ENCODE measurements around the gene ZNF319. TPM values are rescaled to one million over a fixed set of nuclear protein-coding genes. Genes with fewer than 3 reads are reported as not detected.

Gene ZNF319
- total RNA-seq, 4 donors from 2014 or later = 8.1 to 12.1 (median 8.6) TPM

DNA sequence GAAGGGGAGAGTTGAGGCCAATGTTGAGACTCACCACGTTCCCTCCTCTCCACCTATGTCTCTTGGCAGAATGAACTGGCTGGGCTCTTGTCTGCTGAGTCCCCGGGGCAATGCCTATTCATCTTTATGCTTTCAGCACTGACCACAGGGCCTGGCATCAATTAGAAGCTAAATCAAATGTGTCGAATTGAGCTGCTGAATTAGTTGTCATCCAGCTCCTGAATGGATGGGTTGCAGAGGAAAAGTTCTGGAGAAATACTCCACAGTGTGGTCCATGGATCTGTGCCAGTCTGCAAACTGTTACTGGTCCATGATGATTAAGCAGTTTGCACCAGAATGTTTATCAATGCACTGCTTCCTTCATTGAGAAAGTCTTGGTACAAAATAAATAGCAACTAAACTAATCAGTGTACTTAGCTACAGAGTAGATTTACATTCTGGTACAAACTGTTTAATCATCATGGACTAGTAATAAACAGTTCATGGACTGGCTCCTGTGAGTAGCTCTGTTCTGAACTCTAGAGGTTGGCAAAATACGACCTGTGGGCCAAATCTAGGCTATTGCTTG, 34.2 kb downstream of the ZNF319 start:
- 24 to 28% methylated on average over 4 of the region's 4 CpGs for WGBS, 2 donors
- H3K4me3 ChIP-seq (ENCODE audit: low read depth, poor library complexity, severe bottlenecking) = no peak overlapping the region
- intact Hi-C loops (cut with DNase I; ENCODE audit: low total_unique reads) = no loop called here
- DNase-seq (ENCODE audit: low spot score in 2 of 2) = no peak
- no peak for TF ChIP-seq POLR2A (IDR thresholded peaks at IDR 0.05)

GRCh38 chr16:57964157-57964700, 36.2 kb downstream of the ZNF319 start:
- intact Hi-C loops (cut with DNase I; ENCODE audit: low total_unique reads) = no loop called here
- no peak for DNase-seq (ENCODE audit: low spot score in 2 of 2)
- TF ChIP-seq POLR2A (IDR thresholded peaks at IDR 0.05) (no peak), CTCF (IDR thresholded peaks at IDR 0.05) (no peak)
- 77 to 85% methylated on average over 10 of the region's 10 CpGs for WGBS, 2 donors
- no peak overlapping the region for H3K4me3 ChIP-seq (ENCODE audit: low read depth, poor library complexity, severe bottlenecking)

DNA sequence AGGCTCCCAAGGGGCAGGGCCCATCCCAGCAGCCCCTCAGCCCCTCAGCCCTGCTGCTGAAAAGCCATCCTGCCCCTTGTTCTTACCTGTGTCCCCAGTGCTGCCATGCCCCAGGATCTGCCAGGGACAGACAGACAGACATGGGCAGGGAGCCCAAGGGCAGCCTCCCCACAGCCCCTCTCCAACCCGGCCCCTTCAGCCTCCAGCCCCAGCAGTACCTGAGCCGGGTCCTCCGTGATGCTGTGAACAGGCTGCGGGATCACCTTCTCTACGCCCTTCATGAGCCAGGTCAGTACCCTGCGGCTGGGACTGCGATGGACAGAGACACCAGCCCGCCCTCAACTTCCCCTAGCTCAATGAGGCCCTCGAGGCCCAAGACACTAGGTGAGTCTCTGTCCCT, 37.7 kb downstream of the ZNF319 start:
- no peak for DNase-seq (ENCODE audit: low spot score in 2 of 2)
- intact Hi-C loops (cut with DNase I; ENCODE audit: low total_unique reads) = no loop called here
- WGBS, 2 donors = 76 to 86% methylated on average over 9 of the region's 9 CpGs
- no peak overlapping the region for H3K4me3 ChIP-seq (ENCODE audit: low read depth, poor library complexity, severe bottlenecking)
- TF ChIP-seq CTCF (IDR thresholded peaks at IDR 0.05) (no peak), POLR2A (IDR thresholded peaks at IDR 0.05) (no peak)

GRCh38 chr16:57962046-57962445, 38.4 kb downstream of the ZNF319 start:
- 64 to 85% methylated on average over 5 of the region's 5 CpGs for WGBS, 2 donors
- no peak for DNase-seq (ENCODE audit: low spot score in 2 of 2)
- intact Hi-C loops (cut with DNase I; ENCODE audit: low total_unique reads) = no loop called here
- H3K4me3 ChIP-seq (ENCODE audit: low read depth, poor library complexity, severe bottlenecking) = no peak overlapping the region
- no peak for TF ChIP-seq POLR2A (IDR thresholded peaks at IDR 0.05)
- TF ChIP-seq CTCF (IDR thresholded peaks at IDR 0.05) = no peak

- DNase-seq (ENCODE audit: low spot score in 2 of 2) = no peak
- 66 to 69% methylated on average over 2 of the region's 2 CpGs for WGBS, 2 donors
- intact Hi-C loops (cut with DNase I; ENCODE audit: low total_unique reads) = no loop called here
- no peak overlapping the region for H3K4me3 ChIP-seq (ENCODE audit: low read depth, poor library complexity, severe bottlenecking)
- no peak for TF ChIP-seq POLR2A (IDR thresholded peaks at IDR 0.05)
- no peak for TF ChIP-seq CTCF (IDR thresholded peaks at IDR 0.05)
Measured at GRCh38 chr16:57961538-57961937, 38.9 kb downstream of the ZNF319 start.

DNA sequence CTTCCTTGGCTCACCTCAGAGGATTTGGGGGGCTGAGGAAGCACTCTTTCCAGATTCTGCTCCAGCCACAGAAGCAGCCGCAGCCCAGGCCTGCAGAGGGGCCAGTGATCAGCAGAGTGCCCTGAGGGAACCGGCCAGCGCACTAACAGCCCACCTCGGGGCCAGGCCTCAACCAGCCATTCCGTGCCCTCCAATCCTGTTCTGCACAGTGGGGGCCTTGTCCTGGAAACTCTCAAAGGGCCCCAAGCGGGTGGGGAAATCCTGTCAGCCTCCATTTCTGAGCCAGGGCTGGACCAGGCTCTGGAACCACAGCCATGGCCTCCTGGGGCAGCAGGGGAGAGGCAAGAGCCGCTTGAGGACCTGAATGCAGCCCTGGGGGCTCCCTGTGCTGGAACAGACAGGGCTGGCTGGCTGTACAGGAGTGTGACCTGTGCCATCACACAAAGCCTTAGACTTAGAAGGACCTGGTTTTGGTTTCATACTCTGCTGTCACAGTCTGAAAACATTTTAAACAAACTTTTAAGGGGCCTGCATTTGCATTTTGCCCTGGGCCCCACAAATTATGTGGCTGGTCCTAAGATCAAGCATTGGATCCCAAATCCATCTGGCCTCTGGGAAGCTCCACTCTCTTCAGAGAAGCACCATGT, 39.5 kb downstream of the ZNF319 start:
- DNase-seq (ENCODE audit: low spot score in 2 of 2) = no peak
- no peak overlapping the region for H3K4me3 ChIP-seq (ENCODE audit: low read depth, poor library complexity, severe bottlenecking)
- WGBS, 2 donors = 88 to 89% methylated on average over 6 to 7 of the region's 7 CpGs
- no peak for TF ChIP-seq CTCF (IDR thresholded peaks at IDR 0.05)
- no peak for TF ChIP-seq POLR2A (IDR thresholded peaks at IDR 0.05)
- intact Hi-C loops (cut with DNase I; ENCODE audit: low total_unique reads) = no loop called here
